BE2C (cell line): ENCODE data around the gene RNPEPL1.

Experiments used
- DNase-seq: peaks from one replicate; pipeline ENCODE4 v3.0.0-alpha.2; 2020
- H3K27me3 ChIP-seq: fragments of 250-450 bp; sonication (Bioruptor Pico); 2 replicates; pipeline ENCODE4 v1.5.1; 2020; ENCODE audit warnings: mild to moderate bottlenecking
- H3K36me3 ChIP-seq: fragments of 250-450 bp; sonication (Bioruptor Pico); 2 replicates; pipeline ENCODE4 v1.5.1; 2020; ENCODE audit warnings: mild to moderate bottlenecking
- H3K4me1 ChIP-seq: fragments of 250-450 bp; sonication (Bioruptor Pico); 2 replicates; pipeline ENCODE4 v1.5.1; 2020
- H3K4me3 ChIP-seq: 2 replicates; pipeline ENCODE4 v1.5.1; 2011; ENCODE audit warnings: low read depth, low read length
- H3K9me3 ChIP-seq: fragments of 250-450 bp; sonication (Bioruptor Pico); 2 replicates; pipeline ENCODE4 v1.5.1; 2020
- TF ChIP-seq, protein P1 (sequence below): IDR thresholded peaks from 2 replicates; pipeline ENCODE4 v1.5.1; 2012; ENCODE audit warnings: mild to moderate bottlenecking, low read depth, low read length

The RNPEPL1 gene

DNA sequence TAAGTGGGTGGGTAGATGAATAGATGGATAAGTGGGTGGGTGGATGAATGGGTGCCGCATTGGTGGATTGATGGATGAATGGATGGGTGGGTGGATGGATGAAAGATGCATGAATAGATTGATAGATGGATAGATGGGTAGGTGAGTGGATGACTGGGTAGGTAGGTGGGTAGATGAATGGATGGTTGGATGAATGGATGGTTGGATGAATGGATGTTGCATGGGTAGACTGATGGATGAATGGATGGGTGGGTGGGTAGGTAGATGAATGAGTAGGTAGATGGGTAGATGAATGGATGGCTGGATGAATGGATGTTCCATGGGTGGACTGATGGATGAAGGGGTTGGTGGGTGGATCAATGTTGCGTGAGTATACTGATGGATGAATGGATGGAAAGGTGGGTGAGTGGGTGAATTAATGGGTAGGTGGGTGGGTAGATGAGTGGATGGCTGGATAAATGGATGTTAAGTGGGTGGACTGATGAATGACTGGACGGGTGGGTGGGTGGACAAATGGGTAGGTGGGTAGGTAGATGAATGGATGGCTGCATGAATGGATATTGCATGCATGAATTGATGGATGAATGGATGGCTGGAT is 41.0 kb upstream of the RNPEPL1 start:
- TF ChIP-seq, protein P1, sequence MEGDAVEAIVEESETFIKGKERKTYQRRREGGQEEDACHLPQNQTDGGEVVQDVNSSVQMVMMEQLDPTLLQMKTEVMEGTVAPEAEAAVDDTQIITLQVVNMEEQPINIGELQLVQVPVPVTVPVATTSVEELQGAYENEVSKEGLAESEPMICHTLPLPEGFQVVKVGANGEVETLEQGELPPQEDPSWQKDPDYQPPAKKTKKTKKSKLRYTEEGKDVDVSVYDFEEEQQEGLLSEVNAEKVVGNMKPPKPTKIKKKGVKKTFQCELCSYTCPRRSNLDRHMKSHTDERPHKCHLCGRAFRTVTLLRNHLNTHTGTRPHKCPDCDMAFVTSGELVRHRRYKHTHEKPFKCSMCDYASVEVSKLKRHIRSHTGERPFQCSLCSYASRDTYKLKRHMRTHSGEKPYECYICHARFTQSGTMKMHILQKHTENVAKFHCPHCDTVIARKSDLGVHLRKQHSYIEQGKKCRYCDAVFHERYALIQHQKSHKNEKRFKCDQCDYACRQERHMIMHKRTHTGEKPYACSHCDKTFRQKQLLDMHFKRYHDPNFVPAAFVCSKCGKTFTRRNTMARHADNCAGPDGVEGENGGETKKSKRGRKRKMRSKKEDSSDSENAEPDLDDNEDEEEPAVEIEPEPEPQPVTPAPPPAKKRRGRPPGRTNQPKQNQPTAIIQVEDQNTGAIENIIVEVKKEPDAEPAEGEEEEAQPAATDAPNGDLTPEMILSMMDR: no peak
- H3K36me3 ChIP-seq: peaks cover 27% of the 10 kb centered on the region
- peaks cover 6% of the 10 kb centered on the region; the same call in 1 of the 2 replicates for H3K9me3 ChIP-seq
- no peaks in the 10 kb centered on the region for H3K4me1 ChIP-seq
- no peak overlapping the region for H3K4me3 ChIP-seq
- no peak for DNase-seq
- no peaks in the 10 kb centered on the region for H3K27me3 ChIP-seq

DNA sequence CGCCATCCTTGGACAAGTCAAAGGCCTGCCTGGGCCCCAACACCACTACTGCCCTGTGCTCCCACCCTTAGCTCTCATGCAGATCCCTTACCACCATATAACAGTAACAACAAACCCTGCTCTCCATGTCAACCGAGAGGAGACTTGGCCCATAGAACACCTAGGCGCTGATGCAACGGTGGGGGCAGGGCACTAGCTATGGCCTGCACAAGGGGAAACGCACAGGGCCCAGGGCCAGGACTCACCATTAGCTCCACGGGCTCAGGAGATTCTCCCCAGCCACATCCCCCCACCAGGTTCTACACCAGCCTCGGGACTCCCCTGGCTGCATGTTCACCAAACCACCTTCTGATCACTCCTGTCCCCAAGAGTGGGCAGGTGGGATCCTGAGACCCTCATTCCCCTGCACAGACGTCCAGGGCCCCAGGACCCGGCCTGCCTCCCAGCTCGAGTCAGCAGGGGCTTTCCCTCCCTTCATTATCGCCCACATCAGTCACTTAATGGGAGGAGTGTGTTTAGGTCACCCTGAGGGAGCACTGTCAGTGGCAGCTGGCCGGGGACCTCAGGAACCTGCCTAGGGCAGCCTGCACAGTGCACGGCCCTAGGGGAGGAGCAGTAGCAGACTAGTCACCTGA is 39.8 kb upstream of the RNPEPL1 start:
- Histone ChIP-seq H3K9me3 (peaks cover 6% of the 10 kb centered on the region; the same call in 1 of the 2 replicates), H3K4me3 (no peak overlapping the region), H3K4me1 (no peaks in the 10 kb centered on the region), H3K27me3 (no peaks in the 10 kb centered on the region), H3K36me3 (peaks cover 27% of the 10 kb centered on the region)
- TF ChIP-seq, protein P1: no peak
- DNase-seq: no peak

DNA sequence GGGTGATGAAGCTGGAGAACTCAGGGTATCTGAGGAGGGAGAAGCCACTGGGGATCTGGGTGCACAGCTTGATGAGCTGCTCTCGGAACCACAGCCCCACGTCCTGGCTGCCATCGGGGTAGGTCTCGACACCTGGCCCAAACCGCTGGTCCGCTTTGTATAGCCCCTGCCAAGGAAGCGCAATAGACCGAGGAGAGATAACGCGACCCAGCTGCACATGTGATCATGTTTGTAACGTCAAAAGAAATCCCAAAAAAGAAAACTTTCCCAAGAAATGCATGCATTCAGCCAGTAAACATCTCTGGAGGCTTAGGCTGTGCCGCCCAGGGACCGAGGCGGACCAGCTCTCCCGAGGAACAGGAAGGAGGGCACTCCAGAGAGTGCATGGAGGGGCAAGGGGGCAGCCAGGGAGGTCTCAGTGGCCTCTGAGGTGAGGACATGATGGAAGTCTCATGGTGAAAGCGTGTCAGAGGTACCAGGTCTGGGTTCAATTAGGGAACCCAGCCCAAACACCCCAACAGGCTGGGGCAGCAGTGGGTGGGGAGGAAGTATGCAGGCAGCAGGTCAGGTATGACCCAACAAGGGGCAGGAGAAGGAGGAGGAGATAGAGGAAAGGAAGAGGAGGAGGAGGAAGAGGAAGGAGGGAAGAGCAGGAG is 38.8 kb upstream of the RNPEPL1 start:
- Histone ChIP-seq H3K4me1 (no peaks in the 10 kb centered on the region), H3K9me3 (peaks cover 4% of the 10 kb centered on the region; the same call in 1 of the 2 replicates), H3K36me3 (peaks cover 21% of the 10 kb centered on the region), H3K27me3 (no peaks in the 10 kb centered on the region), H3K4me3 (no peak overlapping the region)
- TF ChIP-seq, protein P1: no peak
- no peak for DNase-seq

DNA sequence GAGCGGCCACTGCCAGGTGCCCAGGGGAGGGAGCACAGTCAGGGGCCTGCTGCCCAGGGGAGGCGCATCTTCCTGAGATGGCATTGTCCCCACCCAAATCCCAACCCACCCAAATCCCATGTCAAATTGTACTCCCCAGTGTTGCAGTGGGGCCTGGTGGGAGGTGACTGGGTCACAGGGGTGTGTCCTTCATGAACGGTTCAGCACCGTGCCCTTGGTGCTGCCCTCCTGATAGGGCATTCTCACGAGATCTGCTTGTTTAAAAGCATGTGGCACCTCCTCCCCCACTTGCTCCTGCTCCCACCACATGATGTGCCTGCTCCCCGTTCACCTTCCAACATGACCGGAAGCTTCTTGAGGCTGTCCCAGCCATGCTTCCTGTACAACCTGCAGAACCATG is 38.1 kb upstream of the RNPEPL1 start:
- Histone ChIP-seq H3K4me3 (no peak overlapping the region), H3K4me1 (no peaks in the 10 kb centered on the region), H3K9me3 (peaks cover 4% of the 10 kb centered on the region; the same call in 1 of the 2 replicates), H3K27me3 (no peaks in the 10 kb centered on the region), H3K36me3 (peaks cover 18% of the 10 kb centered on the region)
- TF ChIP-seq, protein P1: no peak
- DNase-seq: no peak

DNA sequence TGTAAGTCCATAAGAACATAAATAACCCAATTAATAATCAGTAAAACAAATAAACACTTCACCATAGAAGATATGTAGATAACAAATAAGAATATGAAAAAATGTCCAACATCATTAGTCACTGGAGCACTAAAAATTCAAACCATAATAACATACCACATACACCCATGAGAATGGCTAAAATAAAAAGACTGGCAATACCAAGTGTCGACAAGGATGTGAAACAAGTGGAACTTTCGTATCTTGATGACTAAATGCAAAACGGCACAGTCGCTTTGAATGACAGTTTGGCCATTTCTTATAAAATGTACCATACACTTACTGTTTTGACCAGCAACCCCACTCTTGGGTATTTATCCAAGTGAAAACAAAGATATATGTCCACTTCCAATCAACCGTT is 37.2 kb upstream of the RNPEPL1 start:
- Histone ChIP-seq H3K4me1 (no peaks in the 10 kb centered on the region), H3K27me3 (no peaks in the 10 kb centered on the region), H3K9me3 (peaks cover 4% of the 10 kb centered on the region; the same call in 1 of the 2 replicates), H3K4me3 (no peak overlapping the region), H3K36me3 (peaks cover 10% of the 10 kb centered on the region)
- TF ChIP-seq, protein P1: no peak
- DNase-seq: no peak
